ENCODE measurements around the gene NAA80.

The NAA80 gene

GRCh38 chr3:50290161-50290641 lies 9.0 kb downstream of the NAA80 start:
- ATAC-seq = no peak
- no peak for TF ChIP-seq ZNF70 (CRISPR knock-in tag; IDR thresholded peaks at IDR 0.05)
- no peak for TF ChIP-seq CSRNP3 (CRISPR knock-in tag; IDR thresholded peaks at IDR 0.05)
- no peak for TF ChIP-seq ZFP30 (CRISPR knock-in tag; IDR thresholded peaks at IDR 0.05)
- TF ChIP-seq POU6F1 (CRISPR knock-in tag; IDR thresholded peaks at IDR 0.05; ENCODE audit: borderline replicate concordance, low read depth) = no peak
- no peak for TF ChIP-seq CREB5 (CRISPR knock-in tag; IDR thresholded peaks at IDR 0.05; ENCODE audit: low read depth)
- no peak for TF ChIP-seq RARB (CRISPR knock-in tag; IDR thresholded peaks at IDR 0.05)
- no peak for TF ChIP-seq ZNF8 (CRISPR knock-in tag; IDR thresholded peaks at IDR 0.05)
- TF ChIP-seq BACH2 (CRISPR knock-in tag; IDR thresholded peaks at IDR 0.05; ENCODE audit: borderline replicate concordance) = no peak
- no peak for TF ChIP-seq ZFP3 (CRISPR knock-in tag; IDR thresholded peaks at IDR 0.05)
- no peak for TF ChIP-seq TSHZ2 (CRISPR knock-in tag; IDR thresholded peaks at IDR 0.05)

- TF ChIP-seq BACH2 (CRISPR knock-in tag; IDR thresholded peaks at IDR 0.05; ENCODE audit: borderline replicate concordance) (no peak), ISL1 (CRISPR knock-in tag; IDR thresholded peaks at IDR 0.05) (no peak), CREB5 (CRISPR knock-in tag; IDR thresholded peaks at IDR 0.05; ENCODE audit: low read depth) (no peak), CSRNP3 (CRISPR knock-in tag; IDR thresholded peaks at IDR 0.05) (no peak), ESRRG (CRISPR knock-in tag; IDR thresholded peaks at IDR 0.05) (no peak), CSDC2 (CRISPR knock-in tag; IDR thresholded peaks at IDR 0.05) (no peak), GLIS3 (CRISPR knock-in tag; IDR thresholded peaks at IDR 0.05) (no peak), PATZ1 (CRISPR knock-in tag; IDR thresholded peaks at IDR 0.05; ENCODE audit: borderline replicate concordance) (no peak), TSHZ2 (CRISPR knock-in tag; IDR thresholded peaks at IDR 0.05) (no peak), TOX (CRISPR knock-in tag; IDR thresholded peaks at IDR 0.05; ENCODE audit: borderline replicate concordance) (no peak), ZFP3 (CRISPR knock-in tag; IDR thresholded peaks at IDR 0.05) (no peak), ZNF8 (CRISPR knock-in tag; IDR thresholded peaks at IDR 0.05) (no peak), PPARA (CRISPR knock-in tag; IDR thresholded peaks at IDR 0.05; ENCODE audit: borderline replicate concordance) (no peak)
- no peak for ATAC-seq
Measured at GRCh38 chr3:50289130-50289529, 10.1 kb downstream of the NAA80 start.

All from SK-N-SH treated with all-trans-retinoic acid at 6 μM for 48 hours (cell line).